Keratinocyte (primary cell): Measurements from ENCODE around the gene WBP1. TPM values are rescaled to one million over a fixed set of nuclear protein-coding genes. Genes with fewer than 3 reads are reported as not detected.

Experiments used
- DNase-seq: peaks from one replicate; pipeline ENCODE4 v3.0.0-alpha.2; 2011; ENCODE audit warnings: low read depth, missing footprints, low spot score
- FAIRE-seq: peaks from 2 replicates; lab custom pipeline; 2011; peaks lifted over from hg19 to GRCh38; lab: Jason Lieb, UNC
- H2AFZ ChIP-seq: 2 replicates; pipeline ENCODE4 v1.6.0; 2012; ENCODE audit warnings: low read length, control low read depth, inconsistent platforms; ENCODE audit not compliant: control insufficient read depth
- H3K27ac ChIP-seq: 2 replicates; pipeline ENCODE4 v1.5.1; 2011; ENCODE audit warnings: low read length; ENCODE audit not compliant: control insufficient read depth, insufficient read depth
- H3K27me3 ChIP-seq: 3 replicates; pipeline ENCODE4 v1.6.0; 2011; ENCODE audit warnings: low read length; ENCODE audit not compliant: control insufficient read depth, insufficient read depth; ENCODE audit errors: extremely low read depth
- H3K36me3 ChIP-seq, 2 experiments: 2 replicates in 1 of 2; 3 replicates in 1 of 2; pipeline ENCODE4 v1.5.1; 2011; ENCODE audit warnings: low read length in 2 of 2, mild to moderate bottlenecking in 1 of 2; ENCODE audit not compliant: control insufficient read depth in 2 of 2, insufficient read depth in 2 of 2; ENCODE audit errors: extremely low read depth in 1 of 2
- H3K4me1 ChIP-seq: 3 replicates; pipeline ENCODE4 v1.5.1; 2011; ENCODE audit warnings: low read length; ENCODE audit not compliant: control insufficient read depth, insufficient read depth; ENCODE audit errors: extremely low read depth
- H3K4me2 ChIP-seq: 3 replicates; pipeline ENCODE4 v1.6.0; 2011; ENCODE audit warnings: low read depth, low read length; ENCODE audit not compliant: control insufficient read depth, insufficient read depth; ENCODE audit errors: extremely low read depth
- H3K4me3 ChIP-seq, 3 experiments: fragments of 200-600 bp in 1 of 3; sonication (generic) in 1 of 3; 2 replicates in 2 of 3; 3 replicates in 1 of 3; pipeline ENCODE4 v1.5.1; 2011 to 2016; ENCODE audit warnings: low read length in 3 of 3, mild to moderate bottlenecking in 3 of 3, control low read depth in 2 of 3, inconsistent platforms in 1 of 3, low read depth in 1 of 3, mixed read lengths in 1 of 3, mixed run types in 1 of 3, moderate library complexity in 1 of 3; ENCODE audit not compliant: control insufficient read depth in 2 of 3, insufficient read depth in 2 of 3; ENCODE audit errors: extremely low read depth in 1 of 3
- H3K79me2 ChIP-seq: 2 replicates; pipeline ENCODE4 v1.6.0; 2012; ENCODE audit warnings: low read length; ENCODE audit not compliant: control insufficient read depth, insufficient read depth
- H3K9ac ChIP-seq: 3 replicates; pipeline ENCODE4 v1.6.0; 2011; ENCODE audit warnings: low read length; ENCODE audit not compliant: control insufficient read depth, insufficient read depth; ENCODE audit errors: extremely low read depth
- H3K9me1 ChIP-seq: 3 replicates; pipeline ENCODE4 v1.6.0; 2011; ENCODE audit warnings: low read length; ENCODE audit not compliant: control insufficient read depth, insufficient read depth; ENCODE audit errors: extremely low read depth
- H3K9me3 ChIP-seq: 2 replicates; pipeline ENCODE4 v1.5.1; 2012; ENCODE audit warnings: low read depth, low read length; ENCODE audit not compliant: control insufficient read depth
- H4K20me1 ChIP-seq: 3 replicates; pipeline ENCODE4 v1.6.0; 2011; ENCODE audit warnings: low read length; ENCODE audit not compliant: control insufficient read depth, insufficient read depth; ENCODE audit errors: extremely low read depth
- EZH2 ChIP-seq: IDR thresholded peaks from one replicate; pipeline ENCODE4 v1.6.1; 2012; ENCODE audit warnings: inconsistent platforms, mild to moderate bottlenecking, low read length, moderate library complexity
- dilution Hi-C: fragments of 300-500 bp; cut with MboI; formaldehyde crosslinking; loops from one replicate; pipeline ENCODE4 v1.7.0; 2020; ENCODE audit warnings: low sequenced_read_pairs; ENCODE audit not compliant: extremely low pct_ligation_motif_present
- polyA plus RNA-seq, 5 experiments: library from polyadenylated mRNA; depleted of rRNA in 3 of 5; stranded (reverse) in 3 of 5; stranded (forward) in 1 of 5; unstranded in 1 of 5; fragments of >200 nt; gene quantifications; 1 replicate in 1 of 5; 2 replicates in 3 of 5; 3 replicates in 1 of 5; pipeline versions ENCODE4 v1.2.1 to v1.2.3, GENCODE V29; 2011 to 2012; ENCODE audit warnings: missing spikeins in 2 of 5, low read depth in 1 of 5, low replicate concordance in 1 of 5
- TF ChIP-seq, protein P1 (sequence below), 3 experiments: IDR thresholded peaks in 1 of 3; conservative IDR thresholded peaks in 1 of 3; optimal IDR thresholded peaks in 1 of 3; 2 replicates in 2 of 3; 3 replicates in 1 of 3; pipeline versions ENCODE3 to v1.5.1; 2011; ENCODE audit warnings: low read length in 3 of 3, mild to moderate bottlenecking in 3 of 3, moderate library complexity in 2 of 3, control low read depth in 1 of 3, inconsistent platforms in 1 of 3; ENCODE audit not compliant: insufficient read depth in 2 of 3; ENCODE audit errors: extremely low read depth in 1 of 3

WBP1 gene
- polyA plus RNA-seq, 1 donor (not counting 4 experiments of a cell fraction or from before 2014, with no cell fraction given), result 75.5 TPM

DNA sequence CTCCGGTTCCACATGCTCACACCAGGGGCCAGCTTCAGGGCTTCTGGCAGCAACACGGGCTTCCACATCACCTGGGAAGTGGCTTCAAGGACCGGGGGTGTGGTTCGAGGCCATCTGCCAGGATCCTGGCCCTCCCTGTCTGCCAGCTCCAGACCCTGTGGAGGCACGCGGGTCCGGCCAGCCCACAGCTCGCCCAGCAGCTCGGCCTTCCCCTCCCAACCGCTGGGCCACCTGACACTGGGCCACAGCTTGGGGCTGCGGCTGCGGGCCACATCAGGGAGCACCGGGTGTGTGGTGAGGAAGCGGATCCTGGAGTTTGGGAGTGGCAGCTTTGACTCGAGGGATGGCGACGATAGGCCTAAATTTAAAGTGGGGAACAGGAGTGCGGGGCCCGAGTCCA, 43.8 kb upstream of the WBP1 start:
- H3K4me3 ChIP-seq, result peak overlapping the region in 1 of 3 experiments; percentile 49
- H3K36me3 ChIP-seq, result no peaks in the 10 kb centered on the region
- peaks cover 11% of the 10 kb centered on the region for H3K4me1 ChIP-seq
- H3K4me2 ChIP-seq, result peak overlapping the region; percentile 73
- H3K9ac ChIP-seq, result no peak overlapping the region
- TF ChIP-seq, protein P1, sequence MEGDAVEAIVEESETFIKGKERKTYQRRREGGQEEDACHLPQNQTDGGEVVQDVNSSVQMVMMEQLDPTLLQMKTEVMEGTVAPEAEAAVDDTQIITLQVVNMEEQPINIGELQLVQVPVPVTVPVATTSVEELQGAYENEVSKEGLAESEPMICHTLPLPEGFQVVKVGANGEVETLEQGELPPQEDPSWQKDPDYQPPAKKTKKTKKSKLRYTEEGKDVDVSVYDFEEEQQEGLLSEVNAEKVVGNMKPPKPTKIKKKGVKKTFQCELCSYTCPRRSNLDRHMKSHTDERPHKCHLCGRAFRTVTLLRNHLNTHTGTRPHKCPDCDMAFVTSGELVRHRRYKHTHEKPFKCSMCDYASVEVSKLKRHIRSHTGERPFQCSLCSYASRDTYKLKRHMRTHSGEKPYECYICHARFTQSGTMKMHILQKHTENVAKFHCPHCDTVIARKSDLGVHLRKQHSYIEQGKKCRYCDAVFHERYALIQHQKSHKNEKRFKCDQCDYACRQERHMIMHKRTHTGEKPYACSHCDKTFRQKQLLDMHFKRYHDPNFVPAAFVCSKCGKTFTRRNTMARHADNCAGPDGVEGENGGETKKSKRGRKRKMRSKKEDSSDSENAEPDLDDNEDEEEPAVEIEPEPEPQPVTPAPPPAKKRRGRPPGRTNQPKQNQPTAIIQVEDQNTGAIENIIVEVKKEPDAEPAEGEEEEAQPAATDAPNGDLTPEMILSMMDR (optimal IDR thresholded peaks at IDR 0.05 in 1 of 3, IDR thresholded peaks at IDR 0.05 in 1 of 3, conservative IDR thresholded peaks at IDR 0.05 in 1 of 3; ENCODE audit: extremely low read depth in 1 of 3, insufficient read depth in 2 of 3, low read length in 3 of 3), result no peak
- H3K9me1 ChIP-seq, result no peaks in the 10 kb centered on the region
- H3K27me3 ChIP-seq, result peaks cover 3% of the 10 kb centered on the region
- peak overlapping the region; percentile 53 for H2AFZ ChIP-seq
- no peaks in the 10 kb centered on the region for H4K20me1 ChIP-seq
- FAIRE-seq (no peak), DNase-seq (no peak)
- dilution Hi-C loops, result no loop called here
- H3K9me3 ChIP-seq, result no peaks in the 10 kb centered on the region
- H3K79me2 ChIP-seq, result no peaks in the 10 kb centered on the region
- no peak overlapping the region for H3K27ac ChIP-seq

DNA sequence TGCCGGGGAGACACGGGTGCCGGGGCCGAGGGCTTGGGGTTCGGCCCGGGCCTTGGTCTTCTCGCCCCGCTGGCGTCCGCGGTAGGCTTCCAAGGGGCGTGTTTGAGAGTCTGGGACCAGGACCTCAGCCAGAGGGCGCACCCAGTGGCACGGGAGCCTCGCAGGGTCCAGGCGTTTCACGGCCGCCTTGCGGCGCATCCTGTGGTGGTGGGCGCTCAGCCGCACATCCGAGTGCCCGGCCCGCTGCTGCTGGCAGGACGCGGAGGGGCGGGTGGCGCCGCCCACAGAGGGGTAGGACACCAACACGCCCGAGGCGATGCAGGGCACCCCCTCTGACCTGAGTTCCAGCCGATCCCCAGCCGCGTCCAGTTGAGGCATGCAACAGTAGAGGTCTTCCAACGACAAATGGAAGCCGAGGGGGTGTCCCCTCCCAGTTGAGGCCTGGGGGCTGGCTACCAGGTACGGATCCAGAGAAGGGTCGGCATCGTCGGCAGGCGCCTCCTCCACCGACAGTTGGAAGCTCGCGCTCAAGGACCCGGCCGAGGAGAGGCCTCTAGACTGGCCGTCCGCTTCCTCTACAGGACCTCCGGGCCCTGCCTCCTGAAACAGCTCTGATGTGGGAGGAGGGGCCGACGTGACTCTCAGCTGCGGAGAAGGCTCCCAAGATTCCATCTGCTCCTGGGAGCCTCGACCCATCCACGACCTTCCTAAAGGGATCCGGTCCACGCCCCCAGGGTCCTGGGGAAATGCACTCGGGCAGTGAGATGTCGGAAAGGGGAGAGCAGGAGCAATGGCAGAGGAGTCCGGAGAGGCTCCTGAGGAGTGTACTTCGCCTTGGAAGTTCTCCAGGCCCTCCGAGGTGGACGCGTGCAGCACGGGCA, 43.1 kb upstream of the WBP1 start:
- FAIRE-seq (no peak), DNase-seq (no peak)
- TF ChIP-seq, protein P1 (optimal IDR thresholded peaks at IDR 0.05 in 1 of 3, IDR thresholded peaks at IDR 0.05 in 1 of 3, conservative IDR thresholded peaks at IDR 0.05 in 1 of 3; ENCODE audit: extremely low read depth in 1 of 3, insufficient read depth in 2 of 3, low read length in 3 of 3), result peak in 1 of 3 experiments; percentile 26
- no peak for TF ChIP-seq EZH2
- dilution Hi-C loops, result no loop called here
- Histone ChIP-seq H3K4me3 (peak overlapping the region in 1 of 3 experiments; percentile 49), H3K27me3 (peaks cover 3% of the 10 kb centered on the region), H3K9me3 (no peaks in the 10 kb centered on the region), H3K36me3 (no peaks in the 10 kb centered on the region), H2AFZ (peak overlapping the region; percentile 53), H3K4me2 (peak overlapping the region; percentile 73), H3K79me2 (no peaks in the 10 kb centered on the region), H3K27ac (no peak overlapping the region), H3K9me1 (no peaks in the 10 kb centered on the region), H4K20me1 (no peaks in the 10 kb centered on the region), H3K9ac (no peak overlapping the region), H3K4me1 (peaks cover 11% of the 10 kb centered on the region)
